ENCODE measurements around the gene RNF19B.

RNF19B gene

GRCh38 chr1:32900956-32901822 is 63.4 kb downstream of the RNF19B start, which contains the start of gene TMEM54:
TMEM54 (minus strand) TSS chr1:32901389; CDS start chr1:32901238, 151 bp downstream.
- no peak for DNase-seq (ENCODE audit: low read depth)

GRCh38 chr1:32900371-32900955 is 64.1 kb downstream of the RNF19B start:
- no peak for DNase-seq (ENCODE audit: low read depth)

- DNase-seq (ENCODE audit: low read depth) = no peak
Measured at GRCh38 chr1:32899586-32900296, 64.9 kb downstream of the RNF19B start.

- no peak for DNase-seq (ENCODE audit: low read depth)
Measured at GRCh38 chr1:32898958-32899357, 65.7 kb downstream of the RNF19B start.

- DNase-seq (ENCODE audit: low read depth) = no peak
Measured at GRCh38 chr1:32898056-32898455, 66.6 kb downstream of the RNF19B start.

GRCh38 chr1:32897082-32898049 is 67.2 kb downstream of the RNF19B start:
- DNase-seq (ENCODE audit: low read depth) = no peak

- DNase-seq (ENCODE audit: low read depth) = no peak
Measured at GRCh38 chr1:32896451-32896850, 68.2 kb downstream of the RNF19B start.

GRCh38 chr1:32895325-32896215 is 69.0 kb downstream of the RNF19B start:
- no peak for DNase-seq (ENCODE audit: low read depth)

GRCh38 chr1:32894681-32895080 is 69.9 kb downstream of the RNF19B start:
- no peak for DNase-seq (ENCODE audit: low read depth)

GRCh38 chr1:32894019-32894600 is 70.5 kb downstream of the RNF19B start:
- DNase-seq (ENCODE audit: low read depth) = no peak

GRCh38 chr1:32893198-32894018 is 71.2 kb downstream of the RNF19B start:
- DNase-seq (ENCODE audit: low read depth) = no peak

- DNase-seq (ENCODE audit: low read depth) = no peak
Measured at GRCh38 chr1:32892368-32893197, 72.0 kb downstream of the RNF19B start.

- DNase-seq (ENCODE audit: low read depth) = no peak
Measured at GRCh38 chr1:32891630-32892029, 73.0 kb downstream of the RNF19B start.

GRCh38 chr1:32891241-32891570 is 73.4 kb downstream of the RNF19B start:
- DNase-seq (ENCODE audit: low read depth) = no peak

GRCh38 chr1:32890516-32891240 is 73.9 kb downstream of the RNF19B start:
- DNase-seq (ENCODE audit: low read depth) = no peak

- DNase-seq (ENCODE audit: low read depth) = no peak
Measured at GRCh38 chr1:32889731-32890278, 74.8 kb downstream of the RNF19B start.

- DNase-seq (ENCODE audit: low read depth) = no peak
Measured at GRCh38 chr1:32888677-32889420, 75.8 kb downstream of the RNF19B start.
